Measurements from ENCODE around the gene SLC2A9.

The SLC2A9 gene

DNA sequence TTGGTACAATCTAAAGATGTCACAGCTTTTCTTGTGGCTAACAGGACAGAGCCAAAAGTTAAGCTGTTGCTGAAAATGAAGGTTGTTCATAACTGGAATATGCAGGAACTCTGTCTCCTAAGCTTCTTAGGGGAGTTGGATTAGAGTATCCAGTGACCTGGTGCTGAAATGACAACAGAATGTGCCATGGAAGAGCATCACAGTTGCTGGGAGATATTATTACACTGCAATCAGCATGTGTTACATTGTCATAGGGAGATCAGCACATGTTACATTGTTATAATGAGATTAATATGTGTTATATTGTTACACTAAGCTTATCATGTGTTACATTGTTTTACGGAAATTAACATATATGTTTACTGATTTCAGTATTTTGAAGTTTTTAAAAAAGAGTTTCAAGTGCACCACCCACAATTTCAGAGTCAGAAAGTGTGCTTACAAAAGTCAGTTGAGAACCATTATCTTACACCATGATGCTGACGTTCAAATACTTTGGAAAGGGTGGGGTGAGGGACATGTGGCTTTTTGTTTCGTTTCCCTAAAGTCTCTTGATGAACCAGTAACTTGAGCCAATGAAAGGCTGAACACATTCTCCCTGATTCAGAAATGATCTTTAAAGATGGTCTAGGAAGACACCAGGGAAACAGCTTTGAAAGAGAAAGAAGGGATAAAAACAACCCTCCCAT is 126.5 kb downstream of the SLC2A9 start:
- TF ChIP-seq, protein P1, sequence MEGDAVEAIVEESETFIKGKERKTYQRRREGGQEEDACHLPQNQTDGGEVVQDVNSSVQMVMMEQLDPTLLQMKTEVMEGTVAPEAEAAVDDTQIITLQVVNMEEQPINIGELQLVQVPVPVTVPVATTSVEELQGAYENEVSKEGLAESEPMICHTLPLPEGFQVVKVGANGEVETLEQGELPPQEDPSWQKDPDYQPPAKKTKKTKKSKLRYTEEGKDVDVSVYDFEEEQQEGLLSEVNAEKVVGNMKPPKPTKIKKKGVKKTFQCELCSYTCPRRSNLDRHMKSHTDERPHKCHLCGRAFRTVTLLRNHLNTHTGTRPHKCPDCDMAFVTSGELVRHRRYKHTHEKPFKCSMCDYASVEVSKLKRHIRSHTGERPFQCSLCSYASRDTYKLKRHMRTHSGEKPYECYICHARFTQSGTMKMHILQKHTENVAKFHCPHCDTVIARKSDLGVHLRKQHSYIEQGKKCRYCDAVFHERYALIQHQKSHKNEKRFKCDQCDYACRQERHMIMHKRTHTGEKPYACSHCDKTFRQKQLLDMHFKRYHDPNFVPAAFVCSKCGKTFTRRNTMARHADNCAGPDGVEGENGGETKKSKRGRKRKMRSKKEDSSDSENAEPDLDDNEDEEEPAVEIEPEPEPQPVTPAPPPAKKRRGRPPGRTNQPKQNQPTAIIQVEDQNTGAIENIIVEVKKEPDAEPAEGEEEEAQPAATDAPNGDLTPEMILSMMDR (IDR thresholded peaks at IDR 0.05; ENCODE audit: low read length), result no peak
- TF ChIP-seq EZH2 (optimal IDR thresholded peaks at IDR 0.05; ENCODE audit: low read depth, low read length), result no peak
- TF ChIP-seq EZH2phosphoT487 (IDR thresholded peaks at IDR 0.05; ENCODE audit: low read length), result no peak
- no peaks in the 10 kb centered on the region for H3K79me2 ChIP-seq (ENCODE audit: low read length)
- H2AFZ ChIP-seq (ENCODE audit: low read length), result no peak overlapping the region
- no peaks in the 10 kb centered on the region for H3K27me3 ChIP-seq (replicated peaks; ENCODE audit: insufficient read depth, low read length)
- H3K9me3 ChIP-seq (replicated peaks; ENCODE audit: insufficient read depth, low read length), result no peaks in the 10 kb centered on the region
- no peak overlapping the region for H3K9ac ChIP-seq (ENCODE audit: low read length)
- H3K4me3 ChIP-seq (ENCODE audit: low read length), result no peak overlapping the region
- no peaks in the 10 kb centered on the region for H4K20me1 ChIP-seq (ENCODE audit: insufficient read depth, low read length)
- H3K4me1 ChIP-seq (ENCODE audit: low read length), result no peaks in the 10 kb centered on the region
- H3K27ac ChIP-seq (ENCODE audit: low read length), result no peak overlapping the region
- no peak overlapping the region for H3K4me2 ChIP-seq (ENCODE audit: low read depth, low read length)
- no peaks in the 10 kb centered on the region for H3K9me2 ChIP-seq (replicated peaks; ENCODE audit: insufficient read depth, low read length)
- H3F3A ChIP-seq (ENCODE audit: insufficient read depth, low read length), result no peaks in the 10 kb centered on the region
- DNase-seq, result no peak
- no peaks in the 10 kb centered on the region for H3K36me3 ChIP-seq (replicated peaks; ENCODE audit: insufficient read depth, low read length)

DNA sequence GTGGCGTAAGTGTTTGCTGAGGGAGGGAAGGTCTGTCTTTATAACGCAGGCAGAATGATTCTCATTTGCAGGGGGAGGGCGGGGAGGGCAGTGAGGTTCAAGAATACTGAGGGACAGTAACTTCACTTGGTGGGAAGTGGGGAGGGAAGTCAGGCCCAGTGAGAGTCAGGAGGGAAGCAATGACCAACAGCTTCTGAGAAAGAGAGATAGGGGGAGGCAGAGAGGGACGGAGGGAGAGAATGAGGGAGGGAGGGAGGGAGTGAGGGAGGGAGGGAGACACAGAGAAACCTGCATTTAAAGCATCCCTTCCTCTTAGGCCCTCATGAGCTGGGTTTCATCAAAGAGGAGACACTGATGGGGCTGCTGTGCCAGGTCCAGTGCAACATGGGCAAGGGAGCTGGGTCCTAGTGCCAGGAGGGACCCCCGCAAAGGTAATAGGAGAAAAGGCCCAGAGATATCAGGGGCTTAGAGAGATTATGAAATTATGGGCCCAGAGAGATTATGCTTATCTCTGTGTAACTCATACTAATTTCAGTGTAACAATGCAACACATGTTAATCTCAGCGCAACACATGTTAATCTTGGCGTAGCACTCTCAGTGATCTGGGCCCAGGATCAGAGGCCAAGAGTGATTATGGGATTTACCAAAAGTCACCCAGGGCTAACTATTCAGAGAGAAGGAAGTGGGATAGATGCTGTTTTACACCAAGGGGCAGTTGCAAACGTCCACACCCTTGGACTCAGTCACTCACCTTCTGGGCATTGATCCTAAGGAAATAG is 127.8 kb downstream of the SLC2A9 start:
- Histone ChIP-seq H3K27ac (ENCODE audit: low read length) (no peak overlapping the region), H3K4me1 (ENCODE audit: low read length) (no peaks in the 10 kb centered on the region), H3K4me3 (ENCODE audit: low read length) (no peak overlapping the region), H3K9me2 (replicated peaks; ENCODE audit: insufficient read depth, low read length) (no peaks in the 10 kb centered on the region), H3K9ac (ENCODE audit: low read length) (no peak overlapping the region), H3F3A (ENCODE audit: insufficient read depth, low read length) (no peaks in the 10 kb centered on the region), H3K4me2 (ENCODE audit: low read depth, low read length) (no peak overlapping the region), H4K20me1 (ENCODE audit: insufficient read depth, low read length) (no peaks in the 10 kb centered on the region), H3K27me3 (replicated peaks; ENCODE audit: insufficient read depth, low read length) (no peaks in the 10 kb centered on the region), H3K36me3 (replicated peaks; ENCODE audit: insufficient read depth, low read length) (no peaks in the 10 kb centered on the region), H2AFZ (ENCODE audit: low read length) (no peak overlapping the region), H3K9me3 (replicated peaks; ENCODE audit: insufficient read depth, low read length) (no peaks in the 10 kb centered on the region), H3K79me2 (ENCODE audit: low read length) (no peaks in the 10 kb centered on the region)
- no peak for DNase-seq
- TF ChIP-seq, protein P1 (IDR thresholded peaks at IDR 0.05; ENCODE audit: low read length), result no peak
- no peak for TF ChIP-seq EZH2 (optimal IDR thresholded peaks at IDR 0.05; ENCODE audit: low read depth, low read length)
- TF ChIP-seq EZH2phosphoT487 (IDR thresholded peaks at IDR 0.05; ENCODE audit: low read length), result no peak

DNA sequence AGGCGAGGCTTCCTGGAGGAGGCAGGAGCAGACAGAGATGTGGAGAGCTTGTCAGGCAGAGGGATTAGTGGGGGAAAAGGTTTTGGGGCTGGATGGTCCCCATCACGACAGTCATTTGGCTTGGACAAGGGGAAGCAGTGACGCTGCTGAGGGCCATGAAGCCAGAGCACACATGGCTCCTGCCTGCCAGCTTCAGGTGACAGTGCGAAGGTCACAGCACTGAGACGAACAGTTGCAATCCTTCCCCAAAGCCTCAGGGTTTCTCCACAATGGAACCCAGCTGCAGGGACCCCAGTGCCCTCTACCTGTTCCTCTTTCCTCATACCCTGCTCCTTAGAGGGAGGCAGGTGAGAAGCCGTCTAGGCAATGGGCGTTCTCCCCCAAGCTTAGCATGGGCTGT is 129.6 kb downstream of the SLC2A9 start:
- no peak overlapping the region for H3K9ac ChIP-seq (ENCODE audit: low read length)
- DNase-seq, result no peak

More for the DNA sequence above, 129.6 kb downstream of the SLC2A9 start:
- no peak overlapping the region for H3K27ac ChIP-seq (ENCODE audit: low read length)
- TF ChIP-seq EZH2phosphoT487 (IDR thresholded peaks at IDR 0.05; ENCODE audit: low read length) (no peak), EZH2 (optimal IDR thresholded peaks at IDR 0.05; ENCODE audit: low read depth, low read length) (no peak)
- TF ChIP-seq, protein P1 (IDR thresholded peaks at IDR 0.05; ENCODE audit: low read length), result no peak
- no peaks in the 10 kb centered on the region for H3K79me2 ChIP-seq (ENCODE audit: low read length)
- no peaks in the 10 kb centered on the region for H3K4me1 ChIP-seq (ENCODE audit: low read length)
- no peaks in the 10 kb centered on the region for H3F3A ChIP-seq (ENCODE audit: insufficient read depth, low read length)
- H3K36me3 ChIP-seq (replicated peaks; ENCODE audit: insufficient read depth, low read length), result no peaks in the 10 kb centered on the region
- H3K9me3 ChIP-seq (replicated peaks; ENCODE audit: insufficient read depth, low read length), result no peaks in the 10 kb centered on the region
- H4K20me1 ChIP-seq (ENCODE audit: insufficient read depth, low read length), result no peaks in the 10 kb centered on the region
- no peak overlapping the region for H2AFZ ChIP-seq (ENCODE audit: low read length)
- H3K4me2 ChIP-seq (ENCODE audit: low read depth, low read length), result no peak overlapping the region
- no peak overlapping the region for H3K4me3 ChIP-seq (ENCODE audit: low read length)
- no peaks in the 10 kb centered on the region for H3K9me2 ChIP-seq (replicated peaks; ENCODE audit: insufficient read depth, low read length)
- no peaks in the 10 kb centered on the region for H3K27me3 ChIP-seq (replicated peaks; ENCODE audit: insufficient read depth, low read length)
